Measurements from ENCODE around the gene GFAP. TPM values are rescaled to one million over a fixed set of nuclear protein-coding genes. Genes with fewer than 3 reads are reported as not detected.

GFAP gene
- total RNA-seq, 1 donor from 2014 or later: not detected

- no peak overlapping the region for H3K4me3 ChIP-seq
- intact Hi-C loops (cut with DNase I): no loop called here
- H3K9me3 ChIP-seq: no peaks in the 10 kb centered on the region
- H3K27me3 ChIP-seq: no peaks in the 10 kb centered on the region
- peaks cover 7% of the 10 kb centered on the region for H3K4me1 ChIP-seq
- peaks cover 61% of the 10 kb centered on the region for H3K36me3 ChIP-seq
- H3K27ac ChIP-seq: no peak overlapping the region
- DNase-seq (no peak), ATAC-seq (no peak)
- TF ChIP-seq, protein P1, sequence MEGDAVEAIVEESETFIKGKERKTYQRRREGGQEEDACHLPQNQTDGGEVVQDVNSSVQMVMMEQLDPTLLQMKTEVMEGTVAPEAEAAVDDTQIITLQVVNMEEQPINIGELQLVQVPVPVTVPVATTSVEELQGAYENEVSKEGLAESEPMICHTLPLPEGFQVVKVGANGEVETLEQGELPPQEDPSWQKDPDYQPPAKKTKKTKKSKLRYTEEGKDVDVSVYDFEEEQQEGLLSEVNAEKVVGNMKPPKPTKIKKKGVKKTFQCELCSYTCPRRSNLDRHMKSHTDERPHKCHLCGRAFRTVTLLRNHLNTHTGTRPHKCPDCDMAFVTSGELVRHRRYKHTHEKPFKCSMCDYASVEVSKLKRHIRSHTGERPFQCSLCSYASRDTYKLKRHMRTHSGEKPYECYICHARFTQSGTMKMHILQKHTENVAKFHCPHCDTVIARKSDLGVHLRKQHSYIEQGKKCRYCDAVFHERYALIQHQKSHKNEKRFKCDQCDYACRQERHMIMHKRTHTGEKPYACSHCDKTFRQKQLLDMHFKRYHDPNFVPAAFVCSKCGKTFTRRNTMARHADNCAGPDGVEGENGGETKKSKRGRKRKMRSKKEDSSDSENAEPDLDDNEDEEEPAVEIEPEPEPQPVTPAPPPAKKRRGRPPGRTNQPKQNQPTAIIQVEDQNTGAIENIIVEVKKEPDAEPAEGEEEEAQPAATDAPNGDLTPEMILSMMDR (IDR thresholded peaks at IDR 0.05): no peak
These were observed 28.3 kb downstream of the GFAP start for GRCh38 chr17:44887016-44887415.

GRCh38 chr17:44884941-44885340 lies 30.4 kb downstream of the GFAP start:
- ATAC-seq (no peak), DNase-seq (no peak)
- intact Hi-C loops (cut with DNase I): no loop called here
- H3K9me3 ChIP-seq: no peaks in the 10 kb centered on the region
- TF ChIP-seq, protein P1 (IDR thresholded peaks at IDR 0.05): no peak
- H3K27ac ChIP-seq: no peak overlapping the region
- H3K27me3 ChIP-seq: no peaks in the 10 kb centered on the region
- H3K36me3 ChIP-seq: peaks cover 68% of the 10 kb centered on the region
- no peak overlapping the region for H3K4me3 ChIP-seq
- H3K4me1 ChIP-seq: peaks cover 7% of the 10 kb centered on the region

DNA sequence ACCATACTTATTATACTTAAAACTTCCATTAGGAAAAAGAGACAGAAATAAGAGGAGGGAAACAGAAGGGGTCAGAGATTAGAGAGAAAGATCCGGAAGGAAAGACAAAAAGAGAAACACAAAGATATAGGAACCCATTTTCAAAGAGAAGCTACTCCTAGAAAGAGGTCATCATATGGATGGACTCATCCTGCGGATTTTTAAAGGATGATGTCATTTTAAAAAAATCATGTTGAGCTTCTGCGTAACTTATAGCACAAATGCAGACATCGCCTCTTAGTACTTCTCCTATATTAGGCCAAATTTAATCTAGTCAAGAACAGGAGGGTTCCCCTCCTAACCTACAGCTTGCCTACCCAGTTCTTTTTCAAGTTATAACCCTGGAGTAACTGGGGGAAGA lies 34.2 kb downstream of the GFAP start:
- DNase-seq (no peak), ATAC-seq (no peak)
- Histone ChIP-seq H3K4me1 (no peaks in the 10 kb centered on the region), H3K4me3 (no peak overlapping the region), H3K27me3 (no peaks in the 10 kb centered on the region), H3K27ac (no peak overlapping the region), H3K9me3 (no peaks in the 10 kb centered on the region), H3K36me3 (peaks cover 100% of the 10 kb centered on the region)
- intact Hi-C loops (cut with DNase I): no loop called here
- TF ChIP-seq, protein P1 (IDR thresholded peaks at IDR 0.05): no peak

DNA sequence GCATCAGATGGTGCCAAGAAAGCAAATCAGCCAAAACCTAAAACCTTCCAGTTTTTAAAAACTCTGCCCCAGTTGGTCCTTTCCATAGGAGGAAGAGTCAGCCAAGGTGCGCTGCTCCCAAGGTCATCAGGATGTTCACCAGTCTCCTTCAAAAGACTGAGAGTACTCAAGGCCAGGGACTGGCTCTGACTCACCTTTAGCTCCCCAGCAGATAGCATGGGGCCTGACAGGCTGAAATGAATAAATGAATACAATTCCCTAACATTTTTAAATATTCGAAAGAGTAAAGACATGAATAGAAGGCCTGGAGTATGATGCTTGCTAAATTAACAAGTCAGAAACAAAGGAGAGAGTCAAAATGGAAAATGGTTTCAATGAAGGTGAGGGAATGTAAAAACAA lies 35.2 kb downstream of the GFAP start:
- peaks cover 100% of the 10 kb centered on the region for H3K36me3 ChIP-seq
- no peaks in the 10 kb centered on the region for H3K27me3 ChIP-seq
- intact Hi-C loops (cut with DNase I): no loop called here
- TF ChIP-seq, protein P1 (IDR thresholded peaks at IDR 0.05): no peak
- no peaks in the 10 kb centered on the region for H3K9me3 ChIP-seq
- DNase-seq (no peak), ATAC-seq (no peak)
- no peak overlapping the region for H3K4me3 ChIP-seq
- H3K27ac ChIP-seq: no peak overlapping the region
- H3K4me1 ChIP-seq: no peaks in the 10 kb centered on the region

GRCh38 chr17:44879376-44879775 lies 35.9 kb downstream of the GFAP start:
- TF ChIP-seq, protein P1 (IDR thresholded peaks at IDR 0.05): no peak
- ATAC-seq: no peak
- H3K36me3 ChIP-seq: peaks cover 100% of the 10 kb centered on the region
- no peaks in the 10 kb centered on the region for H3K9me3 ChIP-seq
- H3K4me1 ChIP-seq: no peaks in the 10 kb centered on the region
- H3K4me3 ChIP-seq: no peak overlapping the region
- H3K27ac ChIP-seq: no peak overlapping the region
- intact Hi-C loops (cut with DNase I): no loop called here
- DNase-seq: no peak
- no peaks in the 10 kb centered on the region for H3K27me3 ChIP-seq

DNA sequence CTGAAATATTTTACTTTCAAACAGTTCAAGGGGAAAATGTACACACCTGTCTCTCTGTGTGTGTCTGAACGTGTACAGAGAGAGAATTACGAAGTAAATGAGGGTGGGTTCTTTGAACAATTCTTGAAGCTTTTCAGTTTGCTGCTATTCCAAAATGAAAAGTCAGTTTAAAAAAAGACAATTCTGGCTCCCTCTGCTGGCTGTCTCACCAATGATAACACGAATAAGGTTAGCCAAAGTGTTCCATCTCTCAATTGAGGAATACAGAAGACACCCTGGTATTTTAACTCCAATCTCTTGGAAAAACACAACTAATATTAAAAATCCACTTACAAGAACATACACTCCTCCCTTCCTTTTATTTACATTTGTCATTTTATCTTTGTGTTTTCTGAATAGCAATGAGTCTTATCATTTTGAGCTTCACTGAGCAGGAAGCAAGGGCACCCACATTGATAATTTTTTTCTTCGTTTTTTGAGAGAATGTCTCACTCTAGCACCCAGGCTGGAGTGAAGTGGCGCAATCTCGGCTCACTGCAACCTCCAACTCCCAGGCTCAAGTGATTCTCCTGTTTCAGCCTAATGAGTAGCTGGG lies 36.6 kb downstream of the GFAP start:
- peaks cover 100% of the 10 kb centered on the region for H3K36me3 ChIP-seq
- TF ChIP-seq, protein P1 (IDR thresholded peaks at IDR 0.05): peak; percentile 59
- H3K4me1 ChIP-seq: no peaks in the 10 kb centered on the region
- DNase-seq: no peak
- H3K9me3 ChIP-seq: no peaks in the 10 kb centered on the region
- intact Hi-C loops (cut with DNase I): no loop called here
- H3K27me3 ChIP-seq: no peaks in the 10 kb centered on the region
- no peak overlapping the region for H3K4me3 ChIP-seq
- ATAC-seq: no peak
- no peak overlapping the region for H3K27ac ChIP-seq
